Posterior cingulate gyrus (tissue), 11 donors: ENCODE data around the gene PRKCE.

Experiments used
- DNase-seq, 10 donors: peaks; one replicate each; pipeline versions ENCODE4 v3.0.0 to v3.0.0-alpha.2; 2020 to 2021; ENCODE audit warnings: mixed read lengths in 3 of 10
- intact Hi-C: fragments of 100-400 bp; cut with DNase I; formaldehyde crosslinking; loops from one replicate; pipeline ENCODE4 v1.15.1; 2023

Gene PRKCE

GRCh38 chr2:46039543-46040303, 388.2 kb downstream of the PRKCE start:
- intact Hi-C loops = no loop called here
- no peak for DNase-seq

GRCh38 chr2:46040563-46041155, 389.2 kb downstream of the PRKCE start:
- DNase-seq = no peak
- intact Hi-C loops = no loop called here

GRCh38 chr2:46041434-46041833, 390.0 kb downstream of the PRKCE start:
- no peak for DNase-seq
- intact Hi-C loops = no loop called here

- DNase-seq = no peak
- intact Hi-C loops = no loop called here
Measured at GRCh38 chr2:46042207-46042637, 390.7 kb downstream of the PRKCE start.

GRCh38 chr2:46042711-46043110, 391.2 kb downstream of the PRKCE start:
- DNase-seq = no peak
- intact Hi-C loops = no loop called here

GRCh38 chr2:46045888-46046287, 394.4 kb downstream of the PRKCE start:
- intact Hi-C loops = no loop called here

GRCh38 chr2:46047290-46047689, 395.8 kb downstream of the PRKCE start:
- intact Hi-C loops = no loop called here
- DNase-seq = no peak

More at GRCh38 chr2:46045888-46046287, 394.4 kb downstream of the PRKCE start:
- DNase-seq = no peak

- intact Hi-C loops = no loop called here
- DNase-seq = no peak
Measured at GRCh38 chr2:46048693-46049092, 397.2 kb downstream of the PRKCE start.

- intact Hi-C loops = no loop called here
- DNase-seq = no peak
Measured at GRCh38 chr2:46050027-46050426, 398.6 kb downstream of the PRKCE start.

- DNase-seq = no peak
- intact Hi-C loops = no loop called here
Measured at GRCh38 chr2:46050489-46050888, 399.0 kb downstream of the PRKCE start.

- intact Hi-C loops = no loop called here
- no peak for DNase-seq
Measured at GRCh38 chr2:46051085-46051484, 399.6 kb downstream of the PRKCE start.

GRCh38 chr2:46053564-46053963, 402.1 kb downstream of the PRKCE start:
- intact Hi-C loops = no loop called here
- no peak for DNase-seq

- DNase-seq = no peak
- intact Hi-C loops = no loop called here
Measured at GRCh38 chr2:46056541-46056940, 405.1 kb downstream of the PRKCE start.

GRCh38 chr2:46058140-46058539, 406.7 kb downstream of the PRKCE start:
- peak in 4 of 10 donors; percentile 12 to 68 (median 16) for DNase-seq
- intact Hi-C loops = no loop called here

- peak in 9 of 10 donors; percentile 28 to 90 (median 72) for DNase-seq
- intact Hi-C loops = loop anchor here (1.0 to 5.0 kb wide), 3 partner anchors 234 to 398 kb away; partner anchors contain the start of gene EPAS1
Measured at GRCh38 chr2:46062637-46063412, 411.4 kb downstream of the PRKCE start.

- intact Hi-C loops = loop anchor here (5.0 kb wide), 1 partner anchor 233 kb away; the partner anchor contains the start of gene EPAS1
- DNase-seq = no peak
Measured at GRCh38 chr2:46064396-46064795, 412.9 kb downstream of the PRKCE start.

- intact Hi-C loops = no loop called here
- no peak for DNase-seq
Measured at GRCh38 chr2:46065152-46065551, 413.7 kb downstream of the PRKCE start.

GRCh38 chr2:46066116-46066515, 414.6 kb downstream of the PRKCE start:
- intact Hi-C loops = no loop called here
- no peak for DNase-seq

- DNase-seq = no peak
- intact Hi-C loops = no loop called here
Measured at GRCh38 chr2:46066601-46067000, 415.1 kb downstream of the PRKCE start.

- DNase-seq = no peak
- intact Hi-C loops = no loop called here
Measured at GRCh38 chr2:46067062-46067461, 415.6 kb downstream of the PRKCE start.
